Left ventricle myocardium inferior (tissue), 1 donor: ENCODE results near the gene RNU7-1. TPM values are rescaled to one million over a fixed set of nuclear protein-coding genes. Genes with fewer than 3 reads are reported as not detected.

ENCODE experiments used
- DNase-seq: peaks from one replicate; pipeline ENCODE4 v3.0.0-alpha.2; 2020
- H3K27ac ChIP-seq: fragments of 200-600 bp; replicated peaks from 2 replicates; pipeline ENCODE4 v1.8.0; 2021
- H3K27me3 ChIP-seq: fragments of 200-600 bp; 2 replicates; pipeline ENCODE4 v1.8.0; 2021; ENCODE audit warnings: low read depth
- H3K36me3 ChIP-seq: fragments of 200-600 bp; 2 replicates; pipeline ENCODE4 v1.8.0; 2021
- H3K4me1 ChIP-seq: fragments of 200-600 bp; 2 replicates; pipeline ENCODE4 v1.8.0; 2021
- H3K4me3 ChIP-seq: fragments of 200-600 bp; 2 replicates; pipeline ENCODE4 v1.8.0; 2021; ENCODE audit warnings: mild to moderate bottlenecking, moderate library complexity
- H3K9me3 ChIP-seq: fragments of 200-600 bp; replicated peaks from 2 replicates; pipeline ENCODE4 v1.8.0; 2021
- intact Hi-C: fragments of 100-400 bp; cut with micrococcal nuclease; formaldehyde crosslinking; loops from one replicate; pipeline ENCODE4 v1.11.0; 2022
- total RNA-seq: library from RNA; stranded (reverse); fragmentation: NEBNext Ultra II Directional; extraction: Animal tissue kit (Norgen Biotek cat#: 25700); gene quantifications from one replicate; pipeline ENCODE4 v1.2.1, GENCODE V29; 2021
- TF ChIP-seq, protein P1 (sequence below): fragments of 200-600 bp; IDR thresholded peaks from 2 replicates; pipeline ENCODE4 v1.8.0; 2021; ENCODE audit warnings: antibody characterized with exemption, mild to moderate bottlenecking, borderline replicate concordance
- donor health status: DM: no; HTN: yes; CAD: no; lungs with severe emphysema.

RNU7-1 gene
- total RNA-seq, 1 donor from 2014 or later, result not detected

DNA sequence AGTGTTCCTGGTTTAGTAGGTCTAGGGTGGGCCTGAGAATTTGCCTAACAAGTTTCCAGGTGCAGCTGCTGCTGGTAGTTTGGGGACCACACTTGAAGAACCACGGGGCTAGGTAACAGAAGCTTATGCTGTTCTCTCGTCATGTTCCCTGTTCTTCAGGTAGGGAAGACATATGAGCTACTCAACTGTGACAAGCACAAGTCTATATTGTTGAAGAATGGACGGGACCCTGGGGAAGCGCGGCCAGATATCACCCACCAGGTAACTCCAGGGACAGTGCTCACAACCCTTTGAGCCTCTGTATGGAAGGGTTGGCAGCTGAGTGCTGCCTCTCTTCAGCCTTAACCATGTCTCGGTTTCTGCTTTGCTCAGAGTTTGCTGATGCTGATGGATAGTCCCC, 30.6 kb downstream of the RNU7-1 start:
- Histone ChIP-seq H3K9me3 (no peaks in the 10 kb centered on the region), H3K36me3 (peaks cover 50% of the 10 kb centered on the region), H3K4me3 (no peak overlapping the region), H3K27ac (no peak overlapping the region), H3K27me3 (no peaks in the 10 kb centered on the region), H3K4me1 (peaks cover 44% of the 10 kb centered on the region)
- DNase-seq, result no peak
- intact Hi-C loops, result no loop called here
- TF ChIP-seq, protein P1, sequence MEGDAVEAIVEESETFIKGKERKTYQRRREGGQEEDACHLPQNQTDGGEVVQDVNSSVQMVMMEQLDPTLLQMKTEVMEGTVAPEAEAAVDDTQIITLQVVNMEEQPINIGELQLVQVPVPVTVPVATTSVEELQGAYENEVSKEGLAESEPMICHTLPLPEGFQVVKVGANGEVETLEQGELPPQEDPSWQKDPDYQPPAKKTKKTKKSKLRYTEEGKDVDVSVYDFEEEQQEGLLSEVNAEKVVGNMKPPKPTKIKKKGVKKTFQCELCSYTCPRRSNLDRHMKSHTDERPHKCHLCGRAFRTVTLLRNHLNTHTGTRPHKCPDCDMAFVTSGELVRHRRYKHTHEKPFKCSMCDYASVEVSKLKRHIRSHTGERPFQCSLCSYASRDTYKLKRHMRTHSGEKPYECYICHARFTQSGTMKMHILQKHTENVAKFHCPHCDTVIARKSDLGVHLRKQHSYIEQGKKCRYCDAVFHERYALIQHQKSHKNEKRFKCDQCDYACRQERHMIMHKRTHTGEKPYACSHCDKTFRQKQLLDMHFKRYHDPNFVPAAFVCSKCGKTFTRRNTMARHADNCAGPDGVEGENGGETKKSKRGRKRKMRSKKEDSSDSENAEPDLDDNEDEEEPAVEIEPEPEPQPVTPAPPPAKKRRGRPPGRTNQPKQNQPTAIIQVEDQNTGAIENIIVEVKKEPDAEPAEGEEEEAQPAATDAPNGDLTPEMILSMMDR, result no peak

DNA sequence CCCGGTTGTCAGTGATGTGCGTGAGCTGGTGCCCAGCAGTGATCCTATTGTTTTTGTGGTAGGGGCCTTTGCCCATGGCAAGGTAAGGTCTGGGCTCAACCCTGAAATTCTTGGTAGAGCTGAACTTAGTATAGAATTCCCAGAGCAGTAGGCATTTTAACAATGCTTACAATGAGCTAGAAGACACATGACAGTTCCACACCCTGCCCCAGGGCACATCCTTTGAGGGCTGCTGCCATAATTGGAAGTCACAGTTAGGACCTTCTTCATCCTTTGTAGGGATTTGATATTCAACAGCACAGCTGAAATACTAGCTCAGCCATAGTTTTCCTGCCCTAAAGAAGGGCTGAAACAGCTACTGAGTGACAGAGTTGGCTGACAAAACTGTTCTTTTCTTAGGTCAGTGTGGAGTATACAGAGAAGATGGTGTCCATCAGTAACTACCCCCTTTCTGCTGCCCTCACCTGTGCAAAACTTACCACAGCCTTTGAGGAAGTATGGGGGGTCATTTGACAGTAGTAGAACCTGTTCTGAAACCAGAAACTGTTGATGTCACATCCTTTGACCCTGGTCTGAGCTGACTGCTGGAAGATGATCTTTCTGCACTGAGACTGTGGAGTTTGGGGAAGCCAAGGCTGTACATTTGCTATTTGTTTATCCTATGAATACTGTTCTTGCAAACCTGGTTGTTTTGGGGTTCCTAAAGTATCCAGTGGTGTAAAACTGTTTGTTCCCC, 31.8 kb downstream of the RNU7-1 start:
- H3K36me3 ChIP-seq, result peaks cover 60% of the 10 kb centered on the region
- TF ChIP-seq, protein P1, result no peak

DNA sequence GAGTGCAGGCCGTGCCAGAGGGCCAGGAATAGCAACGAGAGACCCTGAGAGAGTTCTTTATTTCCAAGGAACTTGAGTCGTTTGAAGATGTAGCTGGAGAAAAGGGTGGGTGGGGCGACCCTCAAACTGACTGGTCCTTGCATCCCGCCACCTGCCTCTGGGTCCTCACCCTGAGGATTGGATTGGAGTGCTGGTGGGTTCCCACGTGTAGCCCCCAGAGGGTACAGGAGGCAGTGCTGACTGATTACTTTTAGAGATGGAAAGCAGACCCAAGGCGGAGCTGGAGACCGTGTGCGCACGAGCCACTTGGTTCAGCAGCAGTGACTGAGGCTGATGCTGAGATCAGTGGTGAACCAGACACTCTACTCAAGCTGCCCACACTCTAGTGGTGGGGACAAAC, 34.0 kb downstream of the RNU7-1 start:
- no peak for DNase-seq
- no peaks in the 10 kb centered on the region for H3K9me3 ChIP-seq
- H3K27ac ChIP-seq, result peak overlapping the region; percentile 76
- H3K27me3 ChIP-seq, result no peaks in the 10 kb centered on the region
- H3K4me3 ChIP-seq, result no peak overlapping the region
- TF ChIP-seq, protein P1, result no peak
- H3K36me3 ChIP-seq, result peaks cover 82% of the 10 kb centered on the region
- peaks cover 29% of the 10 kb centered on the region for H3K4me1 ChIP-seq
- intact Hi-C loops, result no loop called here

More for the DNA sequence above, 31.8 kb downstream of the RNU7-1 start:
- H3K27me3 ChIP-seq, result no peaks in the 10 kb centered on the region
- no peak overlapping the region for H3K27ac ChIP-seq
- H3K9me3 ChIP-seq, result no peaks in the 10 kb centered on the region
- no peak for DNase-seq
- intact Hi-C loops, result no loop called here
- no peak overlapping the region for H3K4me3 ChIP-seq
- H3K4me1 ChIP-seq, result peaks cover 40% of the 10 kb centered on the region

DNA sequence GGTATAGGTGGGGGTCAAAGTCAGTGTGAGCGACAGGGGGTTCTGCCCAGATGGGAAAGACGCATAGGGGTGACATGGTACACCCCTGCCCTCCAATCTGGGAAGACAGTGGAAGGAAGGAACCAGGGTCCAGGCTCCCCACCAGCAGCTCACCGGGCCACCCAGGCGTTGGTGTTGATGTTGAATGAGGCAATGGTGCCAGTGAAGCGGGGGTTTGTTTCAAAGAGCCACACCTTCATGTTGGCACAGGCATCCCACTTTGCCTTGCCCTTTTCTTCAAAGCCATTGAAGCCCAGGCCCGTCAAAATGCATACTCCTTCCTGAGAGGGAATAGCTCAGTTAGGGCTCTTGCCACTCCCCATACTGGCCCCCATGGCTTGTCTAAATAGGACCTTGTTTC, 34.6 kb downstream of the RNU7-1 start:
- peaks cover 87% of the 10 kb centered on the region for H3K36me3 ChIP-seq
- H3K4me3 ChIP-seq, result no peak overlapping the region
- peak overlapping the region; percentile 76 for H3K27ac ChIP-seq
- intact Hi-C loops, result no loop called here
- H3K27me3 ChIP-seq, result no peaks in the 10 kb centered on the region
- no peaks in the 10 kb centered on the region for H3K9me3 ChIP-seq
- TF ChIP-seq, protein P1, result no peak
- DNase-seq, result no peak
- peaks cover 29% of the 10 kb centered on the region for H3K4me1 ChIP-seq

DNA sequence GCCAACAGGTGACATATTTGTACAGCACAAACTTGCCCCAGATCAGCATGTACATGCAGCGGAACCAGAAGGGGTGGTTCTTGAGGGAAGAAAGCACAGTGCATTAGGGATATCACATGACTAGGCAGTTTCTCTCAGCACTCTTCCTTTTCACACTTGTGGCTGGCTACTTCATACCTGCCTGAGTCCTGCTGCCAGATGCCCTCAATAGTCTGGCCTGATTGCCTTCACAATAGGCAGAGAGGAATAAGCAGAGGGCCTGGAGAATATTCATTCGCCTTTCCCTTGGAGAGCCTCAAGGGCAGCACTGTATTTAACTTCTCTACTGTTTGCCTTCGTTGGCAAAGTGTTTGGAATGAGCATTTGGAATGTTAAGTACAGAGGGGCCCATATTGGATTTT, 35.0 kb downstream of the RNU7-1 start:
- Histone ChIP-seq H3K27me3 (no peaks in the 10 kb centered on the region), H3K9me3 (no peaks in the 10 kb centered on the region), H3K36me3 (peaks cover 90% of the 10 kb centered on the region), H3K27ac (peak overlapping the region; percentile 76), H3K4me3 (no peak overlapping the region), H3K4me1 (peaks cover 29% of the 10 kb centered on the region)
- no peak for DNase-seq
- TF ChIP-seq, protein P1, result no peak
- intact Hi-C loops, result no loop called here
